Measurements from ENCODE around the gene OXGR1.
"Not testable (repeated sequence)": the region's sequence is repeated elsewhere in the genome, so short reads cannot be mapped to it uniquely, and the experiment has no call there.

Gene OXGR1

DNA sequence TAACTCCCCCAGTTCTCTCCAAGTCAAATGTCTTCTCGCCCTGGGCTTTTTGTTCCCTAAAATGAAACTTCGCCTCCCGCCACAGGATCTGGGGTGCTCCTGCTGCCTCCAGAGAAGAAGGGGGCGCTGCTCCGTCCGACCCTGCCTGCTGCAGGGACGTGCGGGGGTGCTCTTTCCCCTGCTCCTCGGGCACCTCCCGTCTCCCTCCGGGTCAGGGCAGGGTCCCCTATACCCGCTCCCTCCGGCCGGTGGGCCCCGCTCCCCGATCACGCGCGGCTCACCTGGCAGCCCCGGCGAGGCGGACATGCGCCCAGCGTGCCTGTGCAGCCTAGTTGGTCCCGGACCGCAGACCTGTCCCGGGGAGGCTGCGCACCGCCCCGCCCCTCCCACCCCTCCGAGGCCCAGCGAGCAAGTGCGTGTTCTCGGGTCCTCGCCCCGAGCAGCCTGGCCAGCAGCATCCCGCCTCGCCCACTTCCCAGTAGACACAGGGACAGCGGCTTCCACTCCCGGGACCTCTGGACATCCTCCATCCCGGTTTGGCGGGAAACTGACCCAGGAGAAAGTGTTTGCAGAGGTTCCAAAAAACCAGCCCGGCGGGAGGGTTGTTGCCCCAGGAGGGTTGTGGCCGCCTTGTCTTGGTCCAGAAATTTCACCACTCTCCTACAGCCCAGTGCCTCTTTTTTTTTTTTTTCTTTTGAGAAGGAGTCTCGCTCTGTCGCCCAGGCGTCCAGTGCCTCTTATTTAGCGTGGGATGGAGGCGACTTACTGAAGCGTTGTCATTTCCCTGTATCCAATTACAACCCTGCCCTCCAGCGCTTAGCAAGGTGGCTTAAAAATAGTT is at the start of gene OXGR1:
Gene OXGR1 (minus strand): TSS at position 460 of the 841 bp plus-strand sequence. CDS start 6,717 bp downstream, outside the sequence.
- DNase-seq (ENCODE audit: low spot score): no peak

DNA sequence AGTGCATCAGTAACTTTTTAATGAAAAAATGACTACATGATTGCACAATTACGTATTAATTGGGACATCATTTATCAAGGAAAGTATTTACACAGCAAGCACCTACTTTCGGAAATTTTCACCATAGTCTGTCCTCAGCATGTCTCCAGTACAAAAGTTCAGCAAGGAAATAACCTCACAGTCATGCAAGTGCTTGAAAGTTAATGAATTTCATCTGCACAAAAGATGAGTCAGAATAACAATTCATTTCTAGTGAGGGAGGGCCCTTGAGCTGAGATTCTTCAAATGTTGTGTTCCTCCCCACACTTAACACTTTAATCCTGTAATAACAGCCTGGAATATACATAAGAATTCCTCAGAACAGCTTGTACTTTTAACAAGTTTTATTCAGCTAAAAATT is 49.0 kb upstream of the OXGR1 start:
- DNase-seq (ENCODE audit: low spot score): no peak

DNA sequence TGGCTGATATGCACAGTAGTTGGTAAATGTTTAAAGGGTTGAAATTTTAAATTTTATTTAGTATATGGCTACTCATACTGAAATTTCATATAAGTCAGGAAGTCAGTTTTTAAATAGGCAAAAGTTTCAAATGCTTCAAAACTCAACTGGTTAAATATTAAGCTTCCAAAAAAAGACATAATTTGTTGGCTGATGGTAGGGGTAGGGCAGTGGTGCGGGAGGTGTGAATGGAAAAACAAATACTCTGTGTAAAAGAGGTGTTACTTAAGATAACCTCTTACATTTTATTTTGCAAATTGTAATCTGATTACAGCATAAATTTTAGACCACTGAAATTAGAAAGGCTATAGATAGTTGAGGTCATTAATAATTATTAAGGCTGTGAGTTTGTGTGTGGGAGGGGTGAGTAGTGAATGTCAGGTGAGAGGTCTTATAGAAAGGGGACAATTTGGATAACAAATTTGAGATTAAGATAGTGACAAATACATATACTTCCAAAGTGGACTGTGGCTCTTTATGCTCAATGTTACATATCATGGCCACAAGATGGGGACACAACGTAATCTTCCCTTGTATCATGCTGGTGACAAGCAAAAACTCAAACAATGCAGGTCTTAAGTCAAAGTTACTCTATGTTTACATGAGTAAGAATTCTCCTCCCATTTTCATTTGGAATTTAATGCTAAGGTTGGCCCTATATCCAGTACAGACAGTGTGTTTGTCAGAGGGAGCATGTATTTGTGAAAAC is 36.6 kb upstream of the OXGR1 start:
- peak; percentile 5 for DNase-seq (ENCODE audit: low spot score)

DNA sequence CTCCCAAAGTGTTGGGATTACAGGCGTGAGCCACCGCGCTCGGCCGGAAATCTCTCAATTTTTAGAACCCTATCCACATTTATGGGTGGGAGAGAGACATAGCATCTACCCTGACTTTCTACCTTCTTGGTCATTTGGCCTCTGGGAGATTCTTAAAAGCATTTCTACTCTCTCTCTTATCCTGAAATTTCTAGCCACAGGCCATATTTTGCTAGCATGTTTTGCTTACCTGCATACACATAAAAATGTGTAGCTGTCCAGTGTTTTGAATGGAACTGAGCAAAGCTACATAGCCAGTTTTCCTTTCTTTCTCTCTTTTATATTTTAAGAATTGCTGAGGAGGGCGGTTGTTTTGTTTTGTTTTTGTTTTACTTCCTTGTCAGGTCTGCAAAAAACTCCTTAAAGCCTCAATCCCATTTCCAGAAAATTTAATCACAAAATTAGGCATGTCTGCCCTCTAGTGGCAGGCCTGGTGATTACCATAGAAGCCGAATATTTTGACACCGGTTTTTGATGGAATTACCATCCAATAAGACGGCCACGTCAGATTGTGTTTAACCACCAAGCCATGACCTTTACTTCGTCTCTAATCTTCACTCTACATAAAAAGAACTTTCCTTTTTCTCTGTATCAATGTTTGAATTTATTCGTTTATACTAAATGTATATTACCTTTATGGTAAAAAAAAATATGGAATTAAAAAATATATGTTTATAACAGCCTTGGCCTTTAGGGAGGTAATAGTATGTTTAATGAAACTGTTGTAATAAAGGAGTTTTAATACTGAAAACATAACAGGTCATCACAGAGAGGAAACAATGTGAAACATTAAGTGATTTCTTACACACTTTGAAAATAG is 34.4 kb upstream of the OXGR1 start:
- peak; percentile 3 for DNase-seq (ENCODE audit: low spot score)

DNA sequence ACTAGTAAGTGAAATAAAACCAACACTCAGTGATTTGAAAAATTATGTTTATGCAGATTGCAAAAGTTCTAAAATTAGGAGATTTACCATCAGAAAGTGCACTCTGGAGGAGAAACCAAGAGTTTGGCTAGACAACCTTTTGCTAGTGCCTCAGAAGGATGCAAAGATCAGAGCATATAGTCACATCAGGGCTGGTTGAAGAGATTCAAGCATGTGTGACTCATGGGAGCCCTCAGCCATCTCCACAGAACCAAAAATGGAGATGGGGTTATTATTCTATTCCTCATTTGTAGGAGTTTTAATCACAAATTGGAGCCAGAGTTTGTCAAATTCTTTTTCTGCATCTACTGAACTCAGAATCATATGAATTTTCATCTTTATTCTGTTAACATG is 32.9 kb upstream of the OXGR1 start:
- no peak for DNase-seq (ENCODE audit: low spot score)

DNA sequence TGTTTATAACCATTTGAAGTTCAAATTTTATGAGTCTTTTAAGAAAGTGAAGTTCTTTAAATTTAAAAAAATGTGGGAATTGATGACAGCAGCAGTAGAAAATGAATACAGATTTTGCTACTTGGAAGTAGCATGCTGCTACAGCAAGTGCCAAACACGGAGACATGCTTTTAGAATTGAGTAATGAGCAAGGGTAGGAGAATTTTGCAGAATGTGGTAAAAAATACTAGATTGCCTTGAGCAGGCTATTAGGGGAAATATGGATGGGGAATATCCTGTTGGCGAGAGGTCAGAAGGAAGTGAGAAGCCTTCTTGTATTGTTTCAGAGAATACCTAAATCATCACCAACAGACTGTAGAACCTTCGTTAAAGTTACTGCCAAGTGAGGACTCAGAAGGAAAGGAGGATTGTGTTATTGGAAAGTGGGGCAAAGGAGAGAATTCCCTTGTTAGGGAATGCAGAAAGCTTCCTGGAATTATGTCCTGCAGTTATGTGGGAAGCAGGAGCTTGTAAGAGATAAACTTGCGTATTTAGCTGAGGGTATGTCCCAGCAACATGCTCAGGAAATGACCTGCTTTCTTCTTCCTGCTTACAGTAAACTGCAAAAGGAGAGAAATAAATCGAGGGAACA is 32.4 kb upstream of the OXGR1 start:
- no peak for DNase-seq (ENCODE audit: low spot score)

DNA sequence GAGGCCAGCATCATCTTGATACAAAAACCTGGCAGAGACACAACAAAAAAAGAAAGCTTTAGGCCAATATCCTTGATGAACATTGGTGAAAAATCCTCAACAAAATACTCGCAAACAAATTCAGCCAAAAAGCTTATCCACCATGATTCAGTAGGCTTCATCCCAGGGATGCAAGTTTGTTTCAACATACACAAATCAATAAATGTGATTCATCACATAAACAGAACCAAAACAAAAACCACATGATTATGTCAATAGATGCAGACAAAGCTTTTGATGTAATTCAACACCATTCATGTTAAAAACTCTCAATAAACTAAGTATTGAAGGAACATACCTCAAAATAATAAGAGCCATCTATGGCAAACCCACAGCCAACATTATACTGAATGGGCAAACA is 29.5 kb upstream of the OXGR1 start:
- DNase-seq (ENCODE audit: low spot score): not testable (repeated sequence)

DNA sequence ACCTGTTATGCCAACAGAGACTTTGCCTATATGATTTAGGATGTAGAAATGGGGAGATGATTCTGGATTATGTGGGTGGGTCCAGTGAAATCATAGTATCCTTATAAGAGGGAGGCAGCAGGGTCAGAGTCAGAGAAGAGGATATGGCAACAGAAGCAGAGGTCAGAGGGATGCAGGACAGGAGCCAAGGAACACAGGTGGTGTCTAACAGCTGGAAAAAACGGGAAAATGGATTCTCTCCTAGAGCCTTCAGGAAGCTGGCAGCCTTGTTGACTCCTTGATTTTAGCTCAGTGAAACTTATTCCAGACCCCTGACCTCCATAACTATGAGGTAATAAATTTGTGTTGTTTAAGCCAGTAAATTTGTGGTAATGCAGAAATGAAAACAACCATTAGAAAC is 28.8 kb upstream of the OXGR1 start:
- DNase-seq (ENCODE audit: low spot score): no peak

DNA sequence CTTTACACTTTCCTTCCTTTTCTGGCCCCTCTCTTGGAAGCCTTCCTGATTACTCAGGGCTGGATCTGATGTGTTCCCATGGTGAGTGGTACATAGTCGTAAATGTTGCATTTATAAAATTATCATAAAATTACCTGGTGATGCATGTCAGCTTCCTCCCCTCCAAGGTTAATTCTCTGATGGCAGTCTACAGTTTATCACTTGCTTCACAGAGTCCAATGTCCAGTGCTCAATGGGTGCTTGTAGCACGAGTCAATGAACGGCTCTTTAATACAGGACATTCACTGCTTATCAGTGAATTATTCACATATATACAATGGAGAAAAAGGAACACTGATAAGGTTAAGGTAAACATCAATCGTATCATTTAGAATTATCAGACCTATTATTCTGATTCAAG is 27.0 kb upstream of the OXGR1 start:
- no peak for DNase-seq (ENCODE audit: low spot score)

DNA sequence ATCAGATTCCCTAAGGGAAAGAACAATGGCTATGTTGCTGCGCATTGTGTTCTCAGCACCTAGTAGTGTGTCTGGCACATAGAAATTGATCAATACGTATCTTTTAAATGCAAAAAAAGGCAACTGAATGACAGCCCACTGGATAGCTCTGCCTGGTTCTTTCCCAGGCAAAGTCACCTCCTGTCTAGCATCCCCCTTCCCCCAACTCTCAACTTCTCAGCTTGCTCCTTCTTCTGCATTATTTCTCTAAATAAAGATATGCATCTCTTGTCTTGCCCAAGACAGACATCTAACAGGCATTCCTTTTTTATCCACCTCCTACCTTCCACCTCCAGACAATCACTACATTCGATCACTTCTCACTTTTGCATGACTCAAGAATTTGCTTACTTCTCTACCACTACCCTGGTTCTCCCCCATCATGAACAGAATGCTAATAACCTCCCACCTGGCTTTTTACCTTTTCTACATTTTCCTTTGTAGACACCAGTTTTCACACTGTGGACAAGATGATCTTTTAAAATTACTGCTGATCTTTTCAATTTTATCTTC is 26.5 kb upstream of the OXGR1 start:
- DNase-seq (ENCODE audit: low spot score): no peak

DNA sequence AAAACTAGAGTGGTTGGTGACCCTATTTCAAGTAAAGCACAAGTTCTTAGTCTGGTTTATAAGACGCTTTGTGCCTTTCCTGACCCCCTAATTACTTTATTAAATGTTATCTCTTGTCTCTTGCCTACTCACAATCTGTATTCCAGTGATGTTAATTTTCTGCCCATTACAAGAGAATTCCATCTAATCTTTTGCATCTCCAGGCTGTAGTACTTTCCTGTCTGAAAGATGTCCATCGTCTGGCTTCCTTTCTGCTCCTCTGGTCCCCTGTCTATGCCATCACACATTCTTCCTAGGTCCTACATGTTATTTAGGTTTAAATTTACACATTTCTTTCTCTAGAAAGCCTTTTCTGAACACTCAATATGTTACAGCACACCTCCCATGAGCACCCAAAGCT is 25.9 kb upstream of the OXGR1 start:
- no peak for DNase-seq (ENCODE audit: low spot score)

DNA sequence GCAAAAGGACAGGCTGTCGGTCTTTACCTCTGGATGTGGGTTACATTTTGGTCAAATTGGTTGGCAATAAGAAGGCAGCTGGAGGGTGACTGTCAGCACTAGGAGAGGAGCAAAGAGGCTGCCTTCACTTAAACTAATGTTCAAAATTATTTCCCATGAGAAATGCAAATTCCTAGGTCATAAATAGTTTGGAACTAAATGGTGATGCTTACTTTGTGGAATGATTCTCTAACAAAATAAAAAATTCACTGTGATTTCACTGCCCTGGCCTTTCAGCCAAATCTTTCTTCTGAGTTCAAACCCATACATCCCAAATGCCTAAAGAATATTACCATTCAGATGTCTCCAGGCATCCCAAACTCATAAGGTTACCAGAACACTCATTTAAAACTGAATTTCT is 25.0 kb upstream of the OXGR1 start:
- DNase-seq (ENCODE audit: low spot score): no peak

DNA sequence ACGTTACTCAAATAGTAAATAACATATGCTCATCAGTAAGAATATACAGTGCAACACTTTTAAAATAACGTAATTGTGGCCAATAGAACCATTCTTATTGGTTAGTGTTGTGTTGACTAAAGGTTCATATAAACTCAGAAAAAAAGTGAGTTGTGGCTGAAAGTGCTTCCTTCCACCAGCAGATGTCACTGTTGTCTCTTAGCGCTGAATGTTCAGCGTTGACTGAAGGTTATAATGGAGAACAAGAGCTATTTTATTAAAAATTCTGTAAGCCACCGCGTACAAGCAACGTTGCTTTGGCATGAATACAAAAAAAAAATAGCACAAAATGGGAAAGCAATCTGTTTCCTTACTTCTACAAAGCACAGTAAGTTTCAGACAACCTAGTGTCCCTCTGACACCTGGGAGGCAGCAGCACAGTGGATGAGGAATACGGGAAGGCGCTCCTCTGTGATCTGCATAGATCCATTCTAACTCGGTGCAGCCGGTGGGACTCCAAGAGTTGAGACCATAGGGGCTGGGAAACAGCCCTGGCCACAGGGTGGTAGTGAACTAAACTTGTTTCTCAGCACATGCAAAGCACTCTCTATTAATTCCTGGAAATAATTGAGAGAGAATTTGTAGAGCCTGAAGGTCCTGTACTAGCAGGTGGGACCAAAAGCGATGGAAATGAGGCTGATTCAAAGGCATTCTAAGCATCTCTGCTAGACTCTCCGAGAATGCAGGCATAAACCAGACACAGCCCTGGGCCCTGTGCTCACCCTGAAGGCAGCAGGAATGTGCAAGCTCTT is 23.9 kb upstream of the OXGR1 start:
- DNase-seq (ENCODE audit: low spot score): no peak

DNA sequence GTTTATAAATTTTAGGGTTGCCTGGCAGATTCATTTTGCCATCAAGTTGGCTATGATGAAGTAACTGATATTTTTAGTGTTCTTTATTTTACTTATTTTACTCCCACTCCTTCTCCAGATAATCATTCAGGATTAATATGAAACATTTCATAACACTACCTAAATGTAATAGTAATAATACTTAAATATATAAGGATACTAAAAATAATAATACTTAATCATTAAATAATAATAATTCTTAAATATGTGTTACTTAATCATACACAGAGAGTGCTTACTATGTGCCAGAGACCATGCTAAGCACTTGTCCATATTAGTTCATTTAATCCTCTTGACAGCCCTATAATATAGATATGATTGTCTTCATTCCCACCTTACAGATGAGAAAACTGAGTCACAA is 23.0 kb upstream of the OXGR1 start:
- DNase-seq (ENCODE audit: low spot score): no peak

DNA sequence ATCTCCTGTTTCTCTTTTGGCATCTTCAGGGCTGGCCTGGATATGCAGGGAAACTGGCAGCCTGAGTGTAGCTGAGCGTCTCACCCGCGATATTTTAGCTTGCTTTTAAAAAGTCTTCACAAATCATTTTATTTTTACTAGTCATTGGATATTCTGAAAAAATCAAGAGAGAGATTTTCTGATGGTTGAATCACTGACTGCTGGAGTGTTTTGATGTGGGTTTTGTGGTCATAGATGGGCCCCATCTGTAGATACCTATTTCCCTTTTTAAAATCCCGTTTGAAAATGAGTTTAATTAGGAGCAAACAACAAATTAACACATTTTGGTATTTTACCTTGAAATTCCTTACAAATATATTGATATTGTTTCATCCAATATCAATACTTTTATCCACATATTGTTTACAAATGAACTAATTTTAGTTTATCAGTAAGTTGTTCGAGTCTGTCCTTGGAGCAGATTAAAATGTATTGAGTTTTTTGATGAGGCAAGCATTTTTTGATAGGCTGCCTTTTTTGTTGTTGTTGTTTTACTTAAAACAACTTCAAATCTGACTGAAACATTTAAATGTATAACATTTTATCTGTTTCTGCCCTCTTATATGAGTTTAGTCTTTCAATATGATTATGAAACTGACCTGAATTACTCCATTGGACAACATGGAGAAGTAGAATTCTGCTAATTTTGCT is 21.5 kb upstream of the OXGR1 start:
- no peak for DNase-seq (ENCODE audit: low spot score)

DNA sequence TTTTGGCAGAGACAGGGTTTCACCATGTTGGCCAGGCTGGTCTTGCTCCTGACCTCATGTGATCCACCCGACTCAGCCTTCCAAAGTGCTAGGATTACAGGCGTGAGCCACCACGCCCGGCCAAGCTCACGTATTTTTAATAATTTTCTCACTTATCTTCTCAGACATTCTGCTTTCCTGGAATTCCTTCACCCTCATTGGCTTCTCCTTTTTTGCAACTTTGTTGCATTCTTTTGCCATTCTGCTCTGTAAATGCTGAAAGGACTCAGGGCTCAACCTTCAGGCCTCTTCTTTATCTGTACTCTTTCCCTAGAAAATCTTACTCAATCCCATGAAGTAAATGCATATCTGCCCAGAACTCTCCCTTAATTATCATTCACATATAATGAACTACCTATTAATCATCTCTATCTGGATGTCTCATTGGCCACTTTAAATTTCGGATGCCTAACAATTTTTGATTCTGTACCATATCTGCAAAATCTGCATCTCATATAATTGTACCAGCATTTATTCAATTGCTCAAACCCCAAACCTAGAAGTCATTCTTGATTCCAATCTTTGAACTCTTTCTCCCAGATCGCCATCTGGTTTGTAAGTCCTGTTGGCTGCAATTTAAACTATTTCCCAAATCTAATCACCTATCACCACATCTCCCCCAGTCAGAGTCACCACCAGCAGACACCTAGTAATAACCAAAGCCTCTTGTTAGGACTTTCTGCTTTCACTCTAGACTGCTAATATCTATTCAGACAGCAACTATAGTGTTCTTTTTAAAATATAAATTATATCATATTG is 18.2 kb upstream of the OXGR1 start:
- no peak for DNase-seq (ENCODE audit: low spot score)

DNA sequence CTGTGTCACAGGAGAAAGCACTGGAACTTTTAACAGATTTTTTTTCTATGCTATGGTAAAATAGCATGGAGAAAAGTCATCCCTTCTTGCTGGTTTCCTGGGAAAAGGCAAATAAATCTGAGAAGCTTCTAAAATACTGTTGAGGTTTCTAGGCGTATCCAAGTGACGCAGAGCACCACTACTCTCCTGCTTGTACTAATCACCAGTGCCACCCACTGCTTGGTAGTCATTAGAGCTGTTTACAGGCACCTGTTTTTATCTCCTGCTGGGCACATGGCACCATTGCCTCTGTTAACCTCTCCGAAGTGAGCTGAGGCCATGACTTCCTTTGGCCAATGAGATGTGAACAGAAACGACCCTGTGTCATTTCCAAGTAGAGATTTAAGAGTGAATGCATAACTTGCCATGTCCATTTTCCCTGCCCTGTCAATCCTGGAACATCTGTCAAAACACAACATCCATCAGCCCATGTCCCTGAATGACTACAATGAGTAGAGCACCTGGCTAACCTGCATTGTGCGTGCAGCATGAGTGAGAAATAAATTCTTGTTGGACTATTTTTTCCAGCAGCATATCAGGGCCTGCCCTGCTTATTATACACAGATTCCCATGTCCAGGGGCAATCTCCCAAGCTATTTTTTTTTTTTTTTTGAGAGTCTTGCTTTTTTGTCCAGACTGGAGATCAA is 17.3 kb upstream of the OXGR1 start:
- no peak for DNase-seq (ENCODE audit: low spot score)

DNA sequence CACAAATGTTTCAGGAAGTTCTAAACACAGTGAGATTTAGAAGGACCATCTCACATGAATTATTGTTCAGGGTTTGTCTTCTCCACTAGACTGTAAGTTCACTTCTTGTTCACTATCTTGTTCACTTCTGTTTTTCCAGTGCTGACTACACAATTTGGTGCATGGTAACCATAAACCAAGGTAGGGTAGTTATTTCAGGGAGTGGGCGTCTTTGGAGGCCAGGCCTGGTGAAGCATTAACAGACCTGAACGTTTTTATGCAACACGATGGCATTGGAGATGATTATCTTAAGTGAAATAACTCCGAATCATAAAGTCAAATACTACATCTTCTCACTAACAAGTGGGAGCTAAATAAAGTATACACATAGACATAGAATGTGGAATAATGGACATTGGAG is 14.4 kb upstream of the OXGR1 start:
- DNase-seq (ENCODE audit: low spot score): no peak

All from HuH-7 (cell line).